ENCODE results near the gene MAP3K20. TPM values are rescaled to one million over a fixed set of nuclear protein-coding genes. Genes with fewer than 3 reads are reported as not detected.

MAP3K20 gene
- total and polyA plus RNA-seq, 10 of the 15 experiments (the other 5 are each of a cell fraction or from before 2014, with no cell fraction given), result 0.04 to 5.6 (median 2.3) TPM

- TF ChIP-seq SMAD1 (IDR thresholded peaks at IDR 0.05; ENCODE audit: low read depth, partially characterized antibody) (no peak), BMI1 (IDR thresholded peaks at IDR 0.05; ENCODE audit: borderline replicate concordance) (no peak), ZNF207 (IDR thresholded peaks at IDR 0.05; ENCODE audit: borderline replicate concordance) (no peak), NR2C1 (IDR thresholded peaks at IDR 0.05) (no peak), NBN (IDR thresholded peaks at IDR 0.05) (no peak), ATF3 (IDR thresholded peaks at IDR 0.05; ENCODE audit: borderline replicate concordance, extremely low read depth, low read depth, low read length) (no peak), HSF1 (IDR thresholded peaks at IDR 0.05; ENCODE audit: low read depth, low read length) (no peak), RCOR1 (conservative IDR thresholded peaks at IDR 0.05; ENCODE audit: low read depth, low read length) (no peak), NRF1 (conservative IDR thresholded peaks at IDR 0.05; ENCODE audit: low read depth, low read length) (no peak), TAF1 (IDR thresholded peaks at IDR 0.05; ENCODE audit: borderline replicate concordance, low read depth, low read length) (no peak)
Observed at GRCh38 chr2:173026479-173026878, 49.2 kb upstream of the MAP3K20 start (continued).
